Measurements from ENCODE around the gene TLR10.

DNA sequence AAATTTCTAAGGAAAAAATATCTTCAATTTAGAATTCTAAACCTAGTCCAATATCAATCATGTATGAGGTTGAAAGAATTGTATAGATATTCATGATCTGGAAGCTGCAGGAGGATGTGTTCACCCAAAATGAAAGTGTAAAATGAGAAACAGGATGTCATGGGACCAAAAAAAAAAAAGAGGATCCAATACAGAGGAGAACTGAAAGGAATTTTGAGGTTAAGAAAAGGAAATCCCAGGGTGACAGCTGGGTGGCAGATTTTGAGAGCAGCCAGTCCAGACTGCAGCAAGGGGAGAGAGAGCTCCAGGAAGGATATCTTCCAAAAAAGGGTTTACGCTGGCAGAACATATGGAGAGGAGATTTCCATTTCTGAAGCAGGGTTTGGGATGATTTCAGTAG, 38.9 kb downstream of the TLR10 start:
- TF ChIP-seq, protein P1, sequence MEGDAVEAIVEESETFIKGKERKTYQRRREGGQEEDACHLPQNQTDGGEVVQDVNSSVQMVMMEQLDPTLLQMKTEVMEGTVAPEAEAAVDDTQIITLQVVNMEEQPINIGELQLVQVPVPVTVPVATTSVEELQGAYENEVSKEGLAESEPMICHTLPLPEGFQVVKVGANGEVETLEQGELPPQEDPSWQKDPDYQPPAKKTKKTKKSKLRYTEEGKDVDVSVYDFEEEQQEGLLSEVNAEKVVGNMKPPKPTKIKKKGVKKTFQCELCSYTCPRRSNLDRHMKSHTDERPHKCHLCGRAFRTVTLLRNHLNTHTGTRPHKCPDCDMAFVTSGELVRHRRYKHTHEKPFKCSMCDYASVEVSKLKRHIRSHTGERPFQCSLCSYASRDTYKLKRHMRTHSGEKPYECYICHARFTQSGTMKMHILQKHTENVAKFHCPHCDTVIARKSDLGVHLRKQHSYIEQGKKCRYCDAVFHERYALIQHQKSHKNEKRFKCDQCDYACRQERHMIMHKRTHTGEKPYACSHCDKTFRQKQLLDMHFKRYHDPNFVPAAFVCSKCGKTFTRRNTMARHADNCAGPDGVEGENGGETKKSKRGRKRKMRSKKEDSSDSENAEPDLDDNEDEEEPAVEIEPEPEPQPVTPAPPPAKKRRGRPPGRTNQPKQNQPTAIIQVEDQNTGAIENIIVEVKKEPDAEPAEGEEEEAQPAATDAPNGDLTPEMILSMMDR (IDR thresholded peaks at IDR 0.05), result no peak
- no peak for TF ChIP-seq POLR2A (IDR thresholded peaks at IDR 0.05)
- no peak for TF ChIP-seq POLR2AphosphoS5 (IDR thresholded peaks at IDR 0.05; ENCODE audit: insufficient read depth in 1 of 2, low read depth in 1 of 2)

All from vagina (tissue), 2 donors.